ENCODE data around the gene SERPINI1. TPM values are rescaled to one million over a fixed set of nuclear protein-coding genes. Genes with fewer than 3 reads are reported as not detected.

The SERPINI1 gene
- total and polyA plus RNA-seq, 9 of the 15 experiments (the other 6 are each of a cell fraction or from before 2014, with no cell fraction given), result 1.6 to 9.9 (median 3.5) TPM

- no peaks in the 10 kb centered on the region for H3K9me3 ChIP-seq (replicated peaks; ENCODE audit: control insufficient read depth, insufficient read depth, low read depth, low read length)
- TF ChIP-seq POLR2A (conservative IDR thresholded peaks at IDR 0.05) (0 out of 2 replicates have a peak, but pooled peaks have one; percentile 19), ZNF165 (CRISPR knock-in tag; IDR thresholded peaks at IDR 0.05; ENCODE audit: borderline replicate concordance) (no peak), ZNF316 (IDR thresholded peaks at IDR 0.05) (0 out of 2 replicates have a peak, but pooled peaks have one; percentile 5), TGIF2 (CRISPR knock-in tag; IDR thresholded peaks at IDR 0.05) (no peak)
- peaks cover 5 to 16% of the 10 kb centered on the region in 2 experiments; a peak in 3 of 5 replicates for H3K4me1 ChIP-seq (replicated peaks in 1 of 2; ENCODE audit: control insufficient read depth in 2 of 2, insufficient read depth in 2 of 2, low read length in 2 of 2)
- no peak overlapping the region for H3K9ac ChIP-seq (ENCODE audit: insufficient read depth in 1 of 2, low read depth in 2 of 2, low read length in 2 of 2)
- DNase-seq (ENCODE audit: extremely low read depth in 1 of 4, low spot score in 3 of 4) (no peak), ATAC-seq (0 out of 3 replicates have a peak, but pooled peaks have one; percentile 12), FAIRE-seq (no peak)
- POLR2A ChIA-PET, result interaction anchor here (2.0 kb wide), 1 partner anchor 16 kb away, joined by 4 read pairs; no protein-coding TSS in a partner anchor
- peaks cover 94% of the 10 kb centered on the region for H3K79me2 ChIP-seq (ENCODE audit: control insufficient read depth, insufficient read depth, low read length)
- H3K4me3 ChIP-seq, result no peak overlapping the region
- no TSS peak for BruUV-seq (replicated peaks)
- WGBS (ENCODE audit: insufficient coverage, low coverage, missing lambda C conversion rate), result 87% methylated on average over 2 of the region's 2 CpGs
- H4K20me1 ChIP-seq (replicated peaks; ENCODE audit: control insufficient read depth, insufficient read depth, low read length), result peaks cover 5% of the 10 kb centered on the region
- no peak overlapping the region for H3K27ac ChIP-seq (ENCODE audit: extremely low read depth, low read depth, low read length)
- no peaks in the 10 kb centered on the region for H3K27me3 ChIP-seq (ENCODE audit: control insufficient read depth in 2 of 2, insufficient read depth in 2 of 2, low read length in 2 of 2)
- CTCF ChIA-PET (ENCODE audit: low intra/inter-chr PET ratio), result no interaction called here
- intact Hi-C loops (cut with micrococcal nuclease), result no loop called here
- no peak overlapping the region for H2AFZ ChIP-seq (ENCODE audit: low read depth, low read length)
- H3K9me1 ChIP-seq (ENCODE audit: control insufficient read depth, insufficient read depth, low read length), result no peaks in the 10 kb centered on the region
- no peak overlapping the region for H3K4me2 ChIP-seq (ENCODE audit: insufficient read depth, low read length)
- H3K36me3 ChIP-seq (ENCODE audit: control insufficient read depth, insufficient read depth, low read length), result peaks cover 90% of the 10 kb centered on the region
- in situ Hi-C loops (cut with MboI), result no loop called here
These were observed 29.7 kb upstream of the SERPINI1 start for GRCh38 chr3:167705840-167706239.

GRCh38 chr3:167709690-167710089 is 25.8 kb upstream of the SERPINI1 start:
- no peaks in the 10 kb centered on the region for H3K9me1 ChIP-seq (ENCODE audit: control insufficient read depth, insufficient read depth, low read length)
- peaks cover 5 to 18% of the 10 kb centered on the region in 2 experiments; a peak in 3 of 5 replicates for H3K4me1 ChIP-seq (replicated peaks in 1 of 2; ENCODE audit: control insufficient read depth in 2 of 2, insufficient read depth in 2 of 2, low read length in 2 of 2)
- H3K4me2 ChIP-seq (ENCODE audit: insufficient read depth, low read length), result peak overlapping the region; percentile 16
- BruUV-seq (replicated peaks), result no TSS peak
- 81% methylated on average over 4 of the region's 4 CpGs for WGBS (ENCODE audit: insufficient coverage, low coverage, missing lambda C conversion rate)
- peak overlapping the region in 1 of 2 experiments; percentile 2; a peak in 1 of 4 replicates for H3K9ac ChIP-seq (ENCODE audit: insufficient read depth in 1 of 2, low read depth in 2 of 2, low read length in 2 of 2)
- ATAC-seq (peak; percentile 50), FAIRE-seq (no peak), DNase-seq (ENCODE audit: extremely low read depth in 1 of 4, low spot score in 3 of 4) (peak in 1 of 4 experiments; percentile 44)
- no peaks in the 10 kb centered on the region for H3K9me3 ChIP-seq (replicated peaks; ENCODE audit: control insufficient read depth, insufficient read depth, low read depth, low read length)
- H3K4me3 ChIP-seq, result no peak overlapping the region
- peaks cover 98% of the 10 kb centered on the region for H3K79me2 ChIP-seq (ENCODE audit: control insufficient read depth, insufficient read depth, low read length)
- no peaks in the 10 kb centered on the region for H3K27me3 ChIP-seq (ENCODE audit: control insufficient read depth in 2 of 2, insufficient read depth in 2 of 2, low read length in 2 of 2)
- in situ Hi-C loops (cut with MboI) (no loop called here), intact Hi-C loops (cut with micrococcal nuclease) (no loop called here)
- CTCF ChIA-PET (ENCODE audit: low intra/inter-chr PET ratio), result no interaction called here
- H3K36me3 ChIP-seq (ENCODE audit: control insufficient read depth, insufficient read depth, low read length), result peaks cover 78% of the 10 kb centered on the region
- POLR2A ChIA-PET, result interaction anchor here (0.6 to 1.9 kb wide), 4 partner anchors 10 to 31 kb away, joined by 3 to 6 read pairs (median 4); no protein-coding TSS in a partner anchor
- H2AFZ ChIP-seq (ENCODE audit: low read depth, low read length), result no peak overlapping the region
- H3K27ac ChIP-seq (ENCODE audit: extremely low read depth, low read depth, low read length), result peak overlapping the region; percentile 40; the same call in 2 of the 3 replicates
- H4K20me1 ChIP-seq (replicated peaks; ENCODE audit: control insufficient read depth, insufficient read depth, low read length), result peaks cover 7% of the 10 kb centered on the region
- TF ChIP-seq MYNN (IDR thresholded peaks at IDR 0.05), result 0 out of 2 replicates have a peak, but pooled peaks have one; percentile 54
- no peak for TF ChIP-seq MYNN (CRISPR knock-in tag; IDR thresholded peaks at IDR 0.05)
- no peak for TF ChIP-seq MAX (CRISPR knock-in tag; IDR thresholded peaks at IDR 0.05)
- no peak for TF ChIP-seq MCM2 (IDR thresholded peaks at IDR 0.05; ENCODE audit: low read depth)
- TF ChIP-seq IFI16 (CRISPR knock-in tag; IDR thresholded peaks at IDR 0.05), result no peak
- TF ChIP-seq CBFA2T2 (conservative IDR thresholded peaks at IDR 0.05), result 0 out of 2 replicates have a peak, but pooled peaks have one; percentile 16
- TF ChIP-seq SMARCA4 (IDR thresholded peaks at IDR 0.05), result no peak
- no peak for TF ChIP-seq CREM (IDR thresholded peaks at IDR 0.05; ENCODE audit: low read depth)
- no peak for TF ChIP-seq NFIX (CRISPR knock-in tag; IDR thresholded peaks at IDR 0.05; ENCODE audit: low read depth)
- TF ChIP-seq HDAC6 (IDR thresholded peaks at IDR 0.05; ENCODE audit: low read depth, low read length), result no peak
- peak; percentile 52 for TF ChIP-seq CBFA2T3 (IDR thresholded peaks at IDR 0.05)
- no peak for TF ChIP-seq ZNF561 (CRISPR knock-in tag; conservative IDR thresholded peaks at IDR 0.05)
- no peak for TF ChIP-seq CLOCK (CRISPR knock-in tag; IDR thresholded peaks at IDR 0.05; ENCODE audit: borderline replicate concordance)

Measured in K562 (cell line).